HG03565 (cell line): ENCODE results near the gene DESI1.
"Not testable (repeated sequence)": the region's sequence is repeated elsewhere in the genome, so short reads cannot be mapped to it uniquely, and the experiment has no call there.

Source experiments
- ATAC-seq: cut with Tn5 transposase; IDR thresholded peaks from one replicate; pipeline ENCODE4 v1.9.1; 2021; ENCODE audit warnings: mild to moderate bottlenecking, moderate library complexity; ENCODE audit not compliant: unreplicated experiment

Gene DESI1

GRCh38 chr22:41620589-41621098 lies at the start of gene DESI1:
TSS of gene DESI1 (minus strand) at chr22:41621043. CDS start at chr22:41620839, 204 bp downstream.
- no peak for ATAC-seq

- ATAC-seq, result no peak
Measured at GRCh38 chr22:41668971-41669911, 48.4 kb upstream of the DESI1 start.

- no peak for ATAC-seq
Measured at GRCh38 chr22:41664951-41665350, 44.1 kb upstream of the DESI1 start.

- no peak for ATAC-seq
Measured at GRCh38 chr22:41664490-41664889, 43.6 kb upstream of the DESI1 start.

- not testable (repeated sequence) for ATAC-seq
Measured at GRCh38 chr22:41663594-41663993, 42.8 kb upstream of the DESI1 start.

GRCh38 chr22:41661713-41662112 lies 40.9 kb upstream of the DESI1 start:
- no peak for ATAC-seq

- ATAC-seq, result no peak
Measured at GRCh38 chr22:41661088-41661487, 40.2 kb upstream of the DESI1 start.

GRCh38 chr22:41660416-41660815 lies 39.6 kb upstream of the DESI1 start:
- ATAC-seq, result no peak

GRCh38 chr22:41659941-41660340 lies 39.1 kb upstream of the DESI1 start:
- ATAC-seq, result no peak

GRCh38 chr22:41658869-41659268 lies 38.0 kb upstream of the DESI1 start:
- no peak for ATAC-seq

GRCh38 chr22:41657709-41658108 lies 36.9 kb upstream of the DESI1 start:
- ATAC-seq, result no peak

GRCh38 chr22:41656556-41656955 lies 35.7 kb upstream of the DESI1 start:
- no peak for ATAC-seq

GRCh38 chr22:41654322-41654721 lies 33.5 kb upstream of the DESI1 start:
- no peak for ATAC-seq

- ATAC-seq, result no peak
Measured at GRCh38 chr22:41650821-41651220, 30.0 kb upstream of the DESI1 start.

GRCh38 chr22:41650229-41650628 lies 29.4 kb upstream of the DESI1 start:
- ATAC-seq, result no peak

GRCh38 chr22:41648432-41648831 lies 27.6 kb upstream of the DESI1 start:
- ATAC-seq, result no peak

GRCh38 chr22:41647771-41648170 lies 26.9 kb upstream of the DESI1 start:
- ATAC-seq, result no peak

GRCh38 chr22:41642331-41643110 lies 21.7 kb upstream of the DESI1 start:
- ATAC-seq, result no peak

GRCh38 chr22:41641854-41642253 lies 21.0 kb upstream of the DESI1 start:
- no peak for ATAC-seq

- no peak for ATAC-seq
Measured at GRCh38 chr22:41638748-41639147, 17.9 kb upstream of the DESI1 start.

GRCh38 chr22:41638124-41638523 lies 17.3 kb upstream of the DESI1 start:
- no peak for ATAC-seq

- ATAC-seq, result not testable (repeated sequence)
Measured at GRCh38 chr22:41637623-41638022, 16.8 kb upstream of the DESI1 start.
